ENCODE measurements around the gene CYP4B1. TPM values are rescaled to one million over a fixed set of nuclear protein-coding genes. Genes with fewer than 3 reads are reported as not detected.

Gene CYP4B1
- total RNA-seq, 1 experiment from 2014 or later = not detected

- no peak overlapping the region for H3K9ac ChIP-seq (ENCODE audit: extremely low read depth, insufficient read length, low read length)
- no peak overlapping the region for H3K18ac ChIP-seq (ENCODE audit: insufficient read length, low read depth, low read length)
- no peak overlapping the region for H2BK15ac ChIP-seq (ENCODE audit: low read depth, low read length)
- no peak overlapping the region for H3K4me3 Mint-ChIP-seq
- TF ChIP-seq CTCF (conservative IDR thresholded peaks at IDR 0.05) = no peak
- H3K56ac ChIP-seq (ENCODE audit: insufficient read length, low read depth, low read length) = no peak overlapping the region
- no peak overlapping the region for H4K8ac ChIP-seq (replicated peaks; ENCODE audit: insufficient read length, low read depth, low read length)
- H3K27me3 ChIP-seq (ENCODE audit: insufficient read depth, low read length) = no peaks in the 10 kb centered on the region
- no peaks in the 10 kb centered on the region for H3K23me2 ChIP-seq (ENCODE audit: insufficient read length, low read depth, low read length, poor library complexity, severe bottlenecking)
- H2AK5ac ChIP-seq (ENCODE audit: insufficient read length, low read length) = no peak overlapping the region
- peaks cover 9% of the 10 kb centered on the region for H3K27me3 Mint-ChIP-seq (ENCODE audit: low read depth)
- H2AFZ ChIP-seq (ENCODE audit: low read length) = no peak overlapping the region
- H4K5ac ChIP-seq (ENCODE audit: insufficient read length, low read depth, low read length) = no peak overlapping the region
- no peaks in the 10 kb centered on the region for H4K20me1 ChIP-seq (ENCODE audit: control insufficient read depth, insufficient read depth, insufficient read length)
- peaks cover 6 to 36% (median 31%) of the 10 kb centered on the region in 3 experiments; a peak in 6 of 7 replicates for H3K36me3 Mint-ChIP-seq (ENCODE audit: insufficient read depth in 1 of 3, low read depth in 3 of 3)
- DNase-seq = no peak
- no peak overlapping the region for H2BK5ac ChIP-seq (ENCODE audit: insufficient read length, low read length)
- H2BK120ac ChIP-seq (ENCODE audit: low read depth, low read length, poor library complexity, severe bottlenecking) = no peak overlapping the region
- no peak overlapping the region for H3K27ac Mint-ChIP-seq
- H4K91ac ChIP-seq (ENCODE audit: insufficient read length, low read depth, low read length) = no peak overlapping the region
- no peak overlapping the region for H3K23ac ChIP-seq (ENCODE audit: insufficient read length, low read depth, low read length)
- H2BK20ac ChIP-seq (ENCODE audit: low read depth, low read length, poor library complexity, severe bottlenecking) = no peak overlapping the region
- H3K4me1 ChIP-seq (ENCODE audit: insufficient read depth, low read length) = no peaks in the 10 kb centered on the region
- no peak overlapping the region for H3K4ac ChIP-seq (ENCODE audit: low read depth, low read length)
- H3T11ph ChIP-seq (ENCODE audit: low read length) = no peak overlapping the region
- no peak overlapping the region for H3K27ac ChIP-seq (ENCODE audit: insufficient read length, low read depth, low read length)
- no CpG with 5 or more reads among the region's 4 CpGs for WGBS (ENCODE audit: extremely low coverage, insufficient read length, low lambda C conversion rate)
- no peaks in the 10 kb centered on the region for H3K79me1 ChIP-seq (ENCODE audit: insufficient read depth, low read depth, low read length, poor library complexity, severe bottlenecking)
- H2BK12ac ChIP-seq (ENCODE audit: insufficient read length, low read depth, low read length) = no peak overlapping the region
- peaks cover 0 to 2% of the 10 kb centered on the region in 2 experiments; a peak in 2 of 4 replicates for H3K4me1 Mint-ChIP-seq
- H3K4me2 ChIP-seq (ENCODE audit: insufficient read depth, insufficient read length, low read length) = no peak overlapping the region
- peaks cover 46 to 56% of the 10 kb centered on the region in 2 experiments for H3K9me3 Mint-ChIP-seq
- no peak overlapping the region for H3K14ac ChIP-seq (ENCODE audit: insufficient read depth, low read length)
- no peaks in the 10 kb centered on the region for H3K79me2 ChIP-seq (ENCODE audit: insufficient read depth, low read length)
- peaks cover 44% of the 10 kb centered on the region for H3K9me3 ChIP-seq (ENCODE audit: control insufficient read depth, low read depth, low read length)
These were observed 31.1 kb upstream of the CYP4B1 start for GRCh38 chr1:46767649-46768282.
